Duodenal mucosa (tissue), 2 donors: ENCODE results near the gene EIF4G3.

Experiments used
- H3K27ac ChIP-seq: one replicate; pipeline ENCODE4 v1.7.0; 2013; ENCODE audit warnings: low read depth, low read length
- H3K27me3 ChIP-seq, 2 donors: one replicate each; pipeline ENCODE4 v1.7.0; 2013; ENCODE audit warnings: low read length in 2 of 2, control low read depth in 1 of 2; ENCODE audit not compliant: insufficient read depth in 2 of 2, control insufficient read depth in 1 of 2
- H3K36me3 ChIP-seq, 2 donors: one replicate each; pipeline ENCODE4 v1.7.0; 2013; ENCODE audit warnings: low read length in 2 of 2, control low read depth in 1 of 2; ENCODE audit not compliant: insufficient read depth in 2 of 2, control insufficient read depth in 1 of 2
- H3K4me1 ChIP-seq, 2 donors: one replicate each; pipeline ENCODE4 v1.7.0; 2013; ENCODE audit warnings: low read length in 2 of 2, control low read depth in 1 of 2; ENCODE audit not compliant: insufficient read depth in 2 of 2, control insufficient read depth in 1 of 2
- H3K4me3 ChIP-seq, 2 donors: one replicate each; pipeline ENCODE4 v1.7.0; 2013; ENCODE audit warnings: low read length in 2 of 2, low read depth in 1 of 2
- H3K9ac ChIP-seq, 2 donors: one replicate each; pipeline ENCODE4 v1.7.0; 2013; ENCODE audit warnings: low read length in 2 of 2, low read depth in 1 of 2
- H3K9me3 ChIP-seq, 2 donors: one replicate each; pipeline ENCODE4 v1.7.0; 2013; ENCODE audit warnings: low read length in 2 of 2, control low read depth in 1 of 2; ENCODE audit not compliant: control insufficient read depth in 1 of 2

Gene EIF4G3

DNA sequence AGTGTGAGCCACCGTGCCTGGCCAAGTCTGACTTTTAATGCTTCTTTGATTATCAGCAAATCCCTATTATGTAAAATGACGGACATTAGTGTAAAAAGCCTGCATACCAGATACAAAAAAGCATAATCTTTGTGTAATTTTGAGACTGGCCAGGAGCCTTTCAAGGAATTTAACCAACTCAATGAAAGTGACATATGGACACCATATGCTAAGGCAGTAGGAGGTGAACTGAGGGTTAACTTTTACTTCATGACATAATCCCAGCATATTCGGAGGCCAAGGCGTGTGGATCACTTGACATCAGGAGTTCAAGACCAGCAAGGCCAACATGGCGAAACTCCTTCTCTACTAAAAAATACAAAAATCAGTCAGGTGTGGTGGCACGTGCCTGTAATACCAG is 94.6 kb downstream of the EIF4G3 start:
- Histone ChIP-seq H3K9me3 (no peaks in the 10 kb centered on the region), H3K4me3 (no peak overlapping the region), H3K27me3 (no peaks in the 10 kb centered on the region), H3K27ac (no peak overlapping the region), H3K36me3 (peaks cover 0 to 22% of the 10 kb centered on the region in 2 donors), H3K4me1 (no peaks in the 10 kb centered on the region), H3K9ac (no peak overlapping the region)

DNA sequence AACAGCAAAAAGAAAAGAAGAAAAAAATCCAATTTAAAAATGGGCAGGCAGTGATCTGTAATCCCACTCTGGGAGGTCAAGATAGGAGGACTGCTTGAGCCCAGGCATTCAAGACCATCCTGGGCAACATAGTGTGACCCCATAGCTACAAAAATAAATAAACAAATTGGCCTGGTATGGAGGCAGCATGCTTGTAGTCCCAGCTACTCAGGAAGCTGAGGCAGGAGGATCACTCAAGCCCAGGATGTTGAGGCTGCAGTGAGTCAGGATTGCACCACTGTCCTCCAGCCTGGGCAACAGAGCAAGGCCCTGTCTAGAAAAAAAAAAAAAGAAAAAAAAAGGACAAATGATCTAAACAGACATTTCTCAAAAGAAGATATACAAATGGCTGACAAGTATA is 99.6 kb downstream of the EIF4G3 start:
- Histone ChIP-seq H3K27ac (no peak overlapping the region), H3K4me3 (no peak overlapping the region), H3K9ac (no peak overlapping the region), H3K4me1 (no peaks in the 10 kb centered on the region), H3K27me3 (no peaks in the 10 kb centered on the region), H3K9me3 (no peaks in the 10 kb centered on the region), H3K36me3 (peaks cover 0 to 11% of the 10 kb centered on the region in 2 donors)

DNA sequence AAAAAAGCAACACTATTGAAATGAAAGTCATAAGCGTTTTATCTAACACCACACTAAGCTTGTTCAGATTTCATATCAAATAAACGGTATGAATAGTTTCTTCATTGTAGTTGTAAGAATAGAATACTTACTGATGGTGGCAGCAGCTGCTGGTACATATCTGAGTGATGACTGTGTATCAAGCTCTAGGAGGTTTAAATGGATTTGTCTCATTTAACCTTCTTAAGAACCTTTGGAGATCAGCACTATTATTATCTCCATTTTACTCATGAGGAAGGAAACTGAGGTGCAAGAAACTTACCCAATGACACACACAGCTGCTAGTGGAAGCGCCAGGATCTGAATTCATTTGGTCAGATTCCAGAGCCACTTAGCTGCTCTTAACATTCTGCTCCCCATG is 104.0 kb downstream of the EIF4G3 start:
- no peaks in the 10 kb centered on the region for H3K4me1 ChIP-seq
- no peaks in the 10 kb centered on the region for H3K9me3 ChIP-seq

DNA sequence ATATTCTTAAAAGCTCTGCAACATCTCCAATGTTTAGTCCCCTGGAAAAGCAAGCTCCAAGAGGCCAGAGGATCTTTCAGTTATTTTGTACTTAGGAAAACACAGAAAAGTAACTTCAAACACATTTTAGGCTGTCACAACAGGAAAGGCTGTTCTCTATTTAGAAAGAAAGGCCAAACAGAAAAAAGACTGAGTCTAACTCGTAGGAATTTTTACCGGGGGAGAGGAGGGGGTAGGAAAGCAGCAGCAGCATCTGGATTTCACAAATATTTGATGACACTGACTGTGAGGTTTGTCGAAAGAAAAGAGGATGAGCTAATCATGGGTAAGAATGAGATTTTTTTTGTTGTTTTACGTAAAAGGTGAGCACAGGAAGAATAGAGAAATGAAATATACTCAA is 107.1 kb downstream of the EIF4G3 start:
- no peaks in the 10 kb centered on the region for H3K4me1 ChIP-seq
- no peaks in the 10 kb centered on the region for H3K27me3 ChIP-seq
- no peak overlapping the region for H3K4me3 ChIP-seq
- no peaks in the 10 kb centered on the region for H3K9me3 ChIP-seq
- H3K36me3 ChIP-seq = peaks cover 0 to 6% of the 10 kb centered on the region in 2 donors
- no peak overlapping the region for H3K27ac ChIP-seq
- H3K9ac ChIP-seq = no peak overlapping the region

More for the DNA sequence above, 104.0 kb downstream of the EIF4G3 start:
- no peak overlapping the region for H3K27ac ChIP-seq
- H3K9ac ChIP-seq = no peak overlapping the region
- no peak overlapping the region for H3K4me3 ChIP-seq
- no peaks in the 10 kb centered on the region for H3K27me3 ChIP-seq
- peaks cover 0 to 6% of the 10 kb centered on the region in 2 donors for H3K36me3 ChIP-seq

DNA sequence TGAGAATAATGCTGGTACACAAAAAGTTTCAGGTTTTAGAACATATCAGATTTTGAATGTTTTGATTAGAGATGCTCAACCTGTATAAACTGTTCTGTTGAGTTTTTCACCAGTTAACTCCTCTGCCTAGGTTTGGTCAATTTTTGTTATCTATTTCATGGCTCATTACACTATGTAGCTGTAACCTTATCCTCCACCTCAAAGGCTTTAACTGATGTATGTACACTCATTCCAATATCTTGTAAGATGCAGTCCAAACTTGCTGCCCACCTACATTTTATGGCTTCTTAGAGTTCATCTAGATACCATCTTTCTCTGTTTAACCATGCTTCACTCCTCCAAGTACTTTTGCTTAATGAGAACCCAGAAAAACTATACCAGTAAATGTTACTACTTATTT is 107.8 kb downstream of the EIF4G3 start:
- Histone ChIP-seq H3K27me3 (no peaks in the 10 kb centered on the region), H3K36me3 (peaks cover 0 to 10% of the 10 kb centered on the region in 2 donors), H3K9ac (no peak overlapping the region), H3K4me3 (no peak overlapping the region), H3K27ac (no peak overlapping the region), H3K4me1 (no peaks in the 10 kb centered on the region), H3K9me3 (no peaks in the 10 kb centered on the region)

DNA sequence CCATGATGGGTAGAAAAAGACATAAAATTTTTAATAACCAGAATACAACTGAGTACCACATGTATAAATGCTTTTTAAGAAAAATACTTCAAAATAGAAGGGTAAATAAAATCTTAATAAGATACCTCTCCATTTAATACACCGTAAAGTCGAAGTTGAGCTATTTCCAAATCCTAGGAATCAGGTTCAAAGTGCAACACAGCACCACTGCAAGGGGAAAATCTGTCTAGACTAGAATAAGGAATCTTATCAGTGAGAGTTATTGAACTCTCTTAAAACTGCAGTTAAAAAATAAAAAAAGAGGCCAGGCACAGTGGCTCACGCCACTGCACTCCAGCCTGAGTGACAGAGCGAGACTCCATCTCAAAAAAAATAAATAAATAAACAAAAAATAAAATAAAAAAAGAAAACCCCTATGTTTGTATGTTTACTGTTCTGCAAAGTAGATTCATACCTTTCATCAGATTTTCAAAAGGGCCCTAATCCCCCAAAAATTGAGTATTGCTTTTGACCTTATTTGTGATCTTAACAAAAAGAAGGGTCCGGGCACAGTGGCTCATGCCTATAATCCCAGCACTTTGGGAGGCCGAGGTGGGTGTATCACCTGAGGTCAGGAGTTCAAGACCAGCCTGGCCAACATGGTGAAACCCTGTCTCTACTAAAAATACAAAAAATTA is 109.0 kb downstream of the EIF4G3 start:
- Histone ChIP-seq H3K4me3 (no peak overlapping the region), H3K4me1 (no peaks in the 10 kb centered on the region), H3K36me3 (peaks cover 0 to 5% of the 10 kb centered on the region in 2 donors), H3K27me3 (no peaks in the 10 kb centered on the region), H3K9me3 (no peaks in the 10 kb centered on the region), H3K9ac (no peak overlapping the region), H3K27ac (no peak overlapping the region)

DNA sequence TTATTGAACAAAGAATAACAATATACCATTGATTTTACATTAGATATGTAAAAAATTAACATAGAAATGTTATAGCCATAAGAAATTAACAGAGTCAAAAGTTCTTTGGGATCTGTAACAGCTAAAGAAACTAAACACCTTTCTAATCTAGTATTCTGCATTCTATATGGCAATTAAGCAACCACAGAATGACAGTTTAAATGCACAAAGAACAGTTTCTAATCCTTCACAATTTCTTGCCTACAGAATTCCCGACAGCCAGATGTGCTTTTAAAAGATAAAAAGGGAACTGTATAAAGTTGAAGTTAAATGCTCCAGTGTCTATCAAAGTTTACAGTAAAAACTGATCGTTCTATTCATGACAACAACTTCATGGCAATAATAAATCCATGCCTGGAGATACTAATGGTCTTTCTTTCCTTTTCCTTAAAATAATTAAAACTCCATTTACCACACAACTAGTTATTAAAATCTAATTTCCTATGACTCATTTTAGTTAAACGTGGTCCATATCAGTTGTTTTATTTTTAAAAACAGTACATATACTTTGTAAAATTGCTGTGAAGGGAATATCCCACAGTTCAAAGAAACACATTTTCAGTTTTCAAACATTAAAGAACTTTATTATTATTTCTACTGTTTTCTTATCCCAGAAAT is 110.2 kb downstream of the EIF4G3 start:
- H3K36me3 ChIP-seq = peaks cover 0 to 5% of the 10 kb centered on the region in 2 donors
- H3K4me1 ChIP-seq = no peaks in the 10 kb centered on the region
- no peak overlapping the region for H3K27ac ChIP-seq
- H3K27me3 ChIP-seq = no peaks in the 10 kb centered on the region
- no peak overlapping the region for H3K4me3 ChIP-seq
- no peaks in the 10 kb centered on the region for H3K9me3 ChIP-seq
- H3K9ac ChIP-seq = no peak overlapping the region

DNA sequence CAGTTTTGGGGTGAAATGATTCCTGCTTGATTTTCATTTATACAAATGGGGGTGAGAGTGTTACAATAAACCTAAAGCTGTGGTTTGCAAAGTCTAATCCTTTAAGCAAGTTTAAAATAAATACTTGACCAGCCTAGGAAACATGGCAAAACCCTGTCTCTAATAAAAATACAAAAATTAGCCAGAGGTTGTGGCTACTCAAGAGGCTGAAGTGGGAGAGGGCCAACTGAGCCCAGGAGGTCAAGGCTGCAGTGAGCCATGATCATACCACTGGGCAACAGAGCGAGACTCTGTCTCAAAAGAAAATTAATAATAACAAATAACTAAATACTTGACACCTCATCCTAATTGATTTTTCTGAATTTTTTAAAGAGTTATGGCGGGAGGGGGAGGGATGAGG is 110.8 kb downstream of the EIF4G3 start:
- Histone ChIP-seq H3K9me3 (no peaks in the 10 kb centered on the region), H3K27ac (no peak overlapping the region), H3K27me3 (no peaks in the 10 kb centered on the region), H3K4me3 (no peak overlapping the region), H3K36me3 (peaks cover 0 to 5% of the 10 kb centered on the region in 2 donors), H3K4me1 (no peaks in the 10 kb centered on the region), H3K9ac (no peak overlapping the region)

DNA sequence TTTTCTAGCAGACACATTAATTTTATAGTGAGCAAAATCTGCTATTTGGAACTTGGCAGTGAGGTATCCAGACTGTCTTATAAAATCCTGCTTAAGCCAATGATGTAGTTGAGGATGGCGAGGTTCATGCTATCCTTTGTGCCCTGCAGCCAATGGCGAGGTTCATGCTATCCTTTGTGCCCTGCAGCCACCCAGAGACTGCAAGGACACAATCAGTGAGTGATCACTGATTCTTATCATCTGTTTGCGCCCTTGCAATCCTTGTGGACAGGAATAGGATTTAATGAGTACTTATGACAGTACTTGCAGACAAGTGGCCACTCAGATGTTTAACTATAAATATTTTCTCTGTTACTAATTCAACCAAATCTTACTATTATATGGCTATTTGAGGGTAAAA is 112.6 kb downstream of the EIF4G3 start:
- Histone ChIP-seq H3K4me3 (no peak overlapping the region), H3K9me3 (no peaks in the 10 kb centered on the region), H3K36me3 (peaks cover 0 to 5% of the 10 kb centered on the region in 2 donors), H3K9ac (no peak overlapping the region), H3K27me3 (no peaks in the 10 kb centered on the region), H3K4me1 (peaks cover 0 to 4% of the 10 kb centered on the region in 2 donors), H3K27ac (no peak overlapping the region)

DNA sequence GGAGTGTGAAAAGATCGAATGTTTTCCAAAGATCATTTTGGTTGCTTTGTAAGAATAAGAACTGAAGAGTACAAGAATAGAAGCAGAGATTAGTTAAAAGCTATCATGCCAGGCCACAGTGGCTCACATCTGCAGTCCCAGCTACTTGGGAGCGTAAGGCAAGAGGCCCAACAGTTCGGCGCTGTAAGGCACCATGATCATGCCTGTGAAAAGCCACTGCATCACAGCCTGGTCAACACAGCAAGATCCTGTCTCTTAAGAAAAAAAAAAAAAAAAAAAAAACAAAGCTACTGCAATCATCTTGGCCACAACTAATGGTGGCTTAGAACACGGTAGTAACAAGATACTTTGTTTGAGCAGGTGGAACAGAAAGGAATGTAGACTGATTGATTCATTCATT is 116.2 kb downstream of the EIF4G3 start:
- no peak overlapping the region for H3K9ac ChIP-seq
- peaks cover 0 to 11% of the 10 kb centered on the region in 2 donors for H3K4me1 ChIP-seq
- no peaks in the 10 kb centered on the region for H3K27me3 ChIP-seq
- H3K4me3 ChIP-seq = no peak overlapping the region
- H3K27ac ChIP-seq = no peak overlapping the region
- peaks cover 0 to 5% of the 10 kb centered on the region in 2 donors for H3K36me3 ChIP-seq
- H3K9me3 ChIP-seq = no peaks in the 10 kb centered on the region
